Omental fat pad (tissue), 4 donors: Measurements from ENCODE around the gene PLCXD1. TPM values are rescaled to one million over a fixed set of nuclear protein-coding genes. Genes with fewer than 3 reads are reported as not detected.
A peak's percentile ranks its signal among the peaks of the same experiment; 100 is the strongest.
"Not testable (repeated sequence)": the region's sequence is repeated elsewhere in the genome, so short reads cannot be mapped to it uniquely, and the experiment has no call there.

Source experiments
- ATAC-seq: fragments of 150-250 bp; one replicate; pipeline ENCODE4 v1.9.1; 2016; ENCODE audit warnings: mild to moderate bottlenecking, moderate library complexity; ENCODE audit not compliant: low FRiP score
- DNase-seq: peaks from one replicate; pipeline ENCODE4 v3.0.0-alpha.2; 2019; ENCODE audit warnings: low spot score
- CTCF ChIP-seq, 3 donors: fragments of 450-650 bp; IDR thresholded peaks; one replicate each; pipeline ENCODE4 v1.5.1; 2016 to 2017; ENCODE audit warnings: antibody characterized with exemption in 3 of 3, mild to moderate bottlenecking in 3 of 3, moderate library complexity in 2 of 3
- total RNA-seq, 4 donors: library from RNA; depleted of rRNA; stranded (reverse); fragments of >200 nt; gene quantifications; one replicate each; pipeline ENCODE4 v1.1.0, GENCODE V29; 2016

Gene PLCXD1
- total RNA-seq, 4 donors from 2014 or later, result 12.8 to 32.3 (median 21.9) TPM

GRCh38 chrX:329291-329910 is 48.2 kb downstream of the PLCXD1 start:
- no peak for TF ChIP-seq CTCF (IDR thresholded peaks at IDR 0.05)
- ATAC-seq (no peak), DNase-seq (no peak)

GRCh38 chrX:330141-330725 is 49.1 kb downstream of the PLCXD1 start:
- not testable (repeated sequence) for ATAC-seq, DNase-seq

- no peak for DNase-seq
- no peak for TF ChIP-seq CTCF (IDR thresholded peaks at IDR 0.05)
- ATAC-seq, result no peak
Observed at GRCh38 chrX:330726-331150, 49.6 kb downstream of the PLCXD1 start.

- TF ChIP-seq CTCF (IDR thresholded peaks at IDR 0.05), result no peak
- DNase-seq (no peak), ATAC-seq (peak; percentile 49)
Observed at GRCh38 chrX:331151-331824, 50.1 kb downstream of the PLCXD1 start.

GRCh38 chrX:331825-332495 is 50.8 kb downstream of the PLCXD1 start:
- DNase-seq (no peak), ATAC-seq (no peak)
- TF ChIP-seq CTCF (IDR thresholded peaks at IDR 0.05), result no peak

- ATAC-seq (no peak), DNase-seq (no peak)
- no peak for TF ChIP-seq CTCF (IDR thresholded peaks at IDR 0.05)
Observed at GRCh38 chrX:332496-332860, 51.3 kb downstream of the PLCXD1 start.

GRCh38 chrX:332916-333610 is 51.9 kb downstream of the PLCXD1 start:
- TF ChIP-seq CTCF (IDR thresholded peaks at IDR 0.05), result no peak
- ATAC-seq (no peak), DNase-seq (peak; percentile 5)
